OCI-LY1 (cell line): Measurements from ENCODE around the gene KRCC1.

Experiments
- H2AFZ ChIP-seq: fragments of 200-600 bp; sonication (generic), shearing (Covaris generic); 2 replicates; pipeline ENCODE4 v1.6.0; 2014; ENCODE audit warnings: antibody characterized with exemption, mild to moderate bottlenecking, low read length
- H3F3A ChIP-seq: fragments of 200-600 bp; sonication (generic), shearing (Covaris generic); 2 replicates; pipeline ENCODE4 v1.6.0; 2014; ENCODE audit warnings: mild to moderate bottlenecking, antibody characterized with exemption, low read length, moderate library complexity; ENCODE audit not compliant: insufficient read depth
- H3K27ac ChIP-seq: fragments of 200-600 bp; sonication (generic); 2 replicates; pipeline ENCODE4 v1.5.1; 2014; ENCODE audit warnings: low read length, mixed run types, mild to moderate bottlenecking, low read depth; ENCODE audit not compliant: poor library complexity, severe bottlenecking
- H3K27me3 ChIP-seq: fragments of 200-600 bp; sonication (generic); 2 replicates; pipeline ENCODE4 v1.6.0; 2014; ENCODE audit warnings: antibody characterized with exemption, mild to moderate bottlenecking, low read length, moderate library complexity; ENCODE audit not compliant: insufficient read depth
- H3K36me3 ChIP-seq: fragments of 200-600 bp; sonication (generic); 2 replicates; pipeline ENCODE4 v1.6.1; 2014; ENCODE audit warnings: mild to moderate bottlenecking, antibody characterized with exemption, low read length, moderate library complexity, mixed read lengths; ENCODE audit not compliant: insufficient read depth
- H3K4me1 ChIP-seq: fragments of 200-600 bp; sonication (generic); 2 replicates; pipeline ENCODE4 v1.5.1; 2014; ENCODE audit warnings: mild to moderate bottlenecking, low read length, moderate library complexity; ENCODE audit not compliant: insufficient read depth, severe bottlenecking
- H3K4me2 ChIP-seq: fragments of 200-600 bp; sonication (generic), shearing (Covaris generic); 2 replicates; pipeline ENCODE4 v1.6.1; 2014; ENCODE audit warnings: low read length
- H3K4me3 ChIP-seq: fragments of 200-600 bp; sonication (generic); 2 replicates; pipeline ENCODE4 v1.5.1; 2014; ENCODE audit warnings: low read length, low read depth, mild to moderate bottlenecking, mixed read lengths; ENCODE audit not compliant: poor library complexity, severe bottlenecking
- H3K79me2 ChIP-seq: fragments of 200-600 bp; shearing (Covaris generic); 2 replicates; pipeline ENCODE4 v1.6.1; 2016; ENCODE audit warnings: mixed run types, low read length, mixed read lengths; ENCODE audit not compliant: insufficient read depth
- H3K9ac ChIP-seq: fragments of 200-600 bp; sonication (generic), shearing (Covaris generic); 2 replicates; pipeline ENCODE4 v1.6.1; 2014; ENCODE audit warnings: mild to moderate bottlenecking, low read length, mixed read lengths
- H3K9me2 ChIP-seq: fragments of 200-600 bp; sonication (generic), shearing (Covaris generic); 2 replicates; pipeline ENCODE4 v1.6.1; 2014; ENCODE audit warnings: low read depth, mild to moderate bottlenecking, low read length, mixed read lengths
- H3K9me3 ChIP-seq: fragments of 200-600 bp; shearing (Covaris generic); 2 replicates; pipeline ENCODE4 v1.6.1; 2014; ENCODE audit warnings: low read length, mixed read lengths
- H4K20me1 ChIP-seq: fragments of 200-600 bp; sonication (generic), shearing (Covaris generic); 2 replicates; pipeline ENCODE4 v1.6.0; 2016; ENCODE audit warnings: mild to moderate bottlenecking, low read length; ENCODE audit not compliant: insufficient read depth
- CTCF ChIP-seq: fragments of 200-600 bp; sonication (generic), shearing (Covaris generic); IDR thresholded peaks from 2 replicates; pipeline ENCODE4 v1.5.1; 2017; ENCODE audit warnings: mild to moderate bottlenecking, antibody characterized with exemption, low read length, moderate library complexity, mixed read lengths
- EZH2 ChIP-seq: fragments of 200-600 bp; sonication (generic), shearing (Covaris generic); IDR thresholded peaks from 2 replicates; pipeline ENCODE4 v1.8.0; 2017; ENCODE audit warnings: borderline replicate concordance, mixed run types, mild to moderate bottlenecking, antibody characterized with exemption, low read length, moderate library complexity, mixed read lengths

Gene KRCC1

GRCh38 chr2:88068044-88068443 lies 12.5 kb upstream of the KRCC1 start:
- no peaks in the 10 kb centered on the region for H3F3A ChIP-seq
- H4K20me1 ChIP-seq, result no peaks in the 10 kb centered on the region
- H3K27me3 ChIP-seq, result no peaks in the 10 kb centered on the region
- H3K36me3 ChIP-seq, result no peaks in the 10 kb centered on the region
- H3K9ac ChIP-seq, result no peak overlapping the region
- H3K27ac ChIP-seq, result no peak overlapping the region
- H3K79me2 ChIP-seq, result no peaks in the 10 kb centered on the region
- no peak overlapping the region for H3K4me3 ChIP-seq
- H3K4me2 ChIP-seq, result no peak overlapping the region
- H3K4me1 ChIP-seq, result no peaks in the 10 kb centered on the region
- no peak overlapping the region for H2AFZ ChIP-seq
- TF ChIP-seq EZH2 (no peak), CTCF (no peak)
- H3K9me3 ChIP-seq, result no peaks in the 10 kb centered on the region
- no peaks in the 10 kb centered on the region for H3K9me2 ChIP-seq

- H4K20me1 ChIP-seq, result no peaks in the 10 kb centered on the region
- H3K4me2 ChIP-seq, result no peak within 1 kb of the TSS
- H3K9ac ChIP-seq, result no peak within 1 kb of the TSS
- H3F3A ChIP-seq, result no peaks in the 10 kb centered on the region
- H3K4me1 ChIP-seq, result no peaks in the 10 kb centered on the region
- no peaks in the 10 kb centered on the region for H3K79me2 ChIP-seq
- no peak within 1 kb of the TSS for H3K4me3 ChIP-seq
- H3K27me3 ChIP-seq, result no peaks in the 10 kb centered on the region
- no peaks in the 10 kb centered on the region for H3K9me3 ChIP-seq
- TF ChIP-seq EZH2, result no peak
- TF ChIP-seq CTCF, result no peak
- no peaks in the 10 kb centered on the region for H3K36me3 ChIP-seq
- H3K27ac ChIP-seq, result no peak within 1 kb of the TSS
- H3K9me2 ChIP-seq, result no peaks in the 10 kb centered on the region
- H2AFZ ChIP-seq, result no peak within 1 kb of the TSS
Measured at GRCh38 chr2:88067598-88067997, 12.0 kb upstream of the KRCC1 start, which contains the start of gene SMYD1. TSS of gene SMYD1 (plus strand) at chr2:88067825. CDS start at chr2:88067865, 40 bp downstream.

- no peak overlapping the region for H2AFZ ChIP-seq
- H3K9ac ChIP-seq, result no peak overlapping the region
- no peaks in the 10 kb centered on the region for H3K79me2 ChIP-seq
- no peaks in the 10 kb centered on the region for H3K36me3 ChIP-seq
- TF ChIP-seq EZH2, result no peak
- no peak for TF ChIP-seq CTCF
- H3K27ac ChIP-seq, result no peak overlapping the region
- H3K9me3 ChIP-seq, result no peaks in the 10 kb centered on the region
- no peaks in the 10 kb centered on the region for H3K9me2 ChIP-seq
- no peaks in the 10 kb centered on the region for H3K27me3 ChIP-seq
- no peaks in the 10 kb centered on the region for H3K4me1 ChIP-seq
- H3K4me2 ChIP-seq, result no peak overlapping the region
- H4K20me1 ChIP-seq, result no peaks in the 10 kb centered on the region
- H3F3A ChIP-seq, result no peaks in the 10 kb centered on the region
- H3K4me3 ChIP-seq, result no peak overlapping the region
Measured at GRCh38 chr2:88067189-88067588, 11.6 kb upstream of the KRCC1 start.
